NCI-H774 (cell line): ENCODE data around the gene CREB3L1.

Experiments
- DNase-seq: peaks from one replicate; lab custom pipeline; 2025; lab: John Stamatoyannopoulos, UW

The CREB3L1 gene

GRCh38 chr11:46364056-46364455 is 86.6 kb downstream of the CREB3L1 start:
- DNase-seq, result no peak

- no peak for DNase-seq
Observed at GRCh38 chr11:46364791-46365190, 87.3 kb downstream of the CREB3L1 start.

- DNase-seq, result no peak
Observed at GRCh38 chr11:46366260-46366659, 88.8 kb downstream of the CREB3L1 start.

GRCh38 chr11:46366661-46367161 is 89.2 kb downstream of the CREB3L1 start:
- no peak for DNase-seq

- DNase-seq, result no peak
Observed at GRCh38 chr11:46367244-46367915, 89.9 kb downstream of the CREB3L1 start.

- no peak for DNase-seq
Observed at GRCh38 chr11:46367916-46368267, 90.4 kb downstream of the CREB3L1 start.

GRCh38 chr11:46369458-46370152 is 92.1 kb downstream of the CREB3L1 start:
- no peak for DNase-seq

- DNase-seq, result no peak
Observed at GRCh38 chr11:46370253-46370652, 92.8 kb downstream of the CREB3L1 start.
